Smooth muscle cell of the pulmonary artery (primary cell): ENCODE results near the gene MAP4K4. TPM values are rescaled to one million over a fixed set of nuclear protein-coding genes. Genes with fewer than 3 reads are reported as not detected.

ENCODE experiments used
- total RNA-seq: library from RNA; depleted of rRNA; stranded (reverse); fragments of >200 nt; gene quantifications from 2 replicates; pipeline ENCODE4 v1.2.3, GENCODE V29; 2014

Gene MAP4K4
- total RNA-seq = 174 and 251 TPM in 2 replicates

DNA sequence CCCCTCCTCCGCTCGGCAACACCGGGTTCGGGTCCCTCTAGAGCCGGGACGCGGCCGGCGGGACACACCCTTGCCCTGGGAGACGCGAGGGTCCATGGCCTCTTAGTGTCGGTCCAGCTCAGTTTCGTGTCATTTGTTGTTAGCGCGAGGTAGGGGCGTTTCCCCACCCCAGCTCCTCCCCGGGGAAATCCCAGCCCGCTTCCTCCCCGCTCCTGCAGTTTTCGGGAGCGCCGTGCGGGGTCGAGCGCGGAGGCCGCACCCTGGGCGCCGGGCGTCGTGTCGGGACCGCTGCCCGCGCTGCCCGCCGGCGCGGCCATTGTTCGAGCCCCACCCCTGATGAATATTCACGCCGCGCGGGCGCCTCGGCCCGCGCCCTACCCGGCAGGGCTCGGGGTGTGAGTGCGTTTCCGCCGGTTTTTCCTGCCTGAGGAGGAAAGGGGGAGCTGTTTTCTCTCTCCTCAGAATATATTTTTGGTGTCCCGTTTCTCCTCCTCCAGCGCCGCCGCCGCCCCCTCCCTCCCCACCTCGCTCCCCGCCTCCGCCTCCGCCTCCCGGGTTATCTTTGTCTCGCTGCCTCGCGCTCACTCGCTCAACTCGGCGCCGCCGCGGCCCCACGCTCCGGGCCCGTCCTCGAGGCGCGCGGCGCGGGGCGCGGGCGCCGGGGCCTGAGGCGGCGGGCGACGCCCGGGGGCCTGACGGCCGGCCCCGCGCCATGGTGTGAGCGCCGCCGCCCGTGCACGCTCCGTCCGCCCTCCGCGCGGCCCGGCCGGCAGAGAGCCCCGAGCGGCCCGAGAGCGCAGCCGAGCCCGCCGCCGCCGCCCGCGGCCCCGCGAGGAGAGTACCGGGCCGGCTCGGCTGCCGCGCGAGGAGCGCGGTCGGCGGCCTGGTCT lies at the start of gene MAP4K4:
MAP4K4 (plus strand) TSS at position 584 of the 890 bp plus-strand sequence. CDS start 374 bp downstream, outside the sequence.

Other genes with a start within 250 kb of the MAP4K4 start
- gene RFX8, start 222.6 kb upstream of the MAP4K4 start, total RNA-seq = 2.5 and 6.4 TPM in 2 replicates